Hematopoietic multipotent progenitor cell (in vitro differentiated cells): ENCODE data around the gene CYBA. TPM values are rescaled to one million over a fixed set of nuclear protein-coding genes. Genes with fewer than 3 reads are reported as not detected.
"Not testable (repeated sequence)": the region's sequence is repeated elsewhere in the genome, so short reads cannot be mapped to it uniquely, and the experiment has no call there.

Experiments
- DNase-seq, 3 donors: peaks; one replicate each; pipeline ENCODE4 v3.0.0-alpha.2; 2011 to 2015; ENCODE audit warnings: low read depth in 2 of 3, low spot score in 2 of 3
- total RNA-seq: library from RNA; depleted of rRNA; stranded (reverse); fragments of >200 nt; gene quantifications from one replicate; pipeline ENCODE4 v1.2.3, GENCODE V29; 2012

Gene CYBA
- total RNA-seq, 1 donor: 325 TPM

GRCh38 chr16:88616320-88616719 lies 34.5 kb downstream of the CYBA start:
- no peak for DNase-seq

GRCh38 chr16:88614818-88615580 lies 35.9 kb downstream of the CYBA start:
- no peak for DNase-seq

GRCh38 chr16:88613911-88614817 lies 36.7 kb downstream of the CYBA start:
- DNase-seq: no peak

GRCh38 chr16:88613293-88613692 lies 37.6 kb downstream of the CYBA start:
- DNase-seq: no peak

GRCh38 chr16:88610909-88611812 lies 39.7 kb downstream of the CYBA start:
- DNase-seq: no peak

- no peak for DNase-seq
Observed at GRCh38 chr16:88610080-88610479, 40.8 kb downstream of the CYBA start.

- DNase-seq: not testable (repeated sequence)
Observed at GRCh38 chr16:88609426-88609825, 41.4 kb downstream of the CYBA start.

- no peak for DNase-seq
Observed at GRCh38 chr16:88608076-88608475, 42.8 kb downstream of the CYBA start.

- DNase-seq: no peak
Observed at GRCh38 chr16:88606148-88606757, 44.6 kb downstream of the CYBA start.

GRCh38 chr16:88605186-88606147 lies 45.4 kb downstream of the CYBA start:
- no peak for DNase-seq

GRCh38 chr16:88602091-88602490 lies 48.8 kb downstream of the CYBA start:
- no peak for DNase-seq

- no peak for DNase-seq
Observed at GRCh38 chr16:88601313-88602036, 49.4 kb downstream of the CYBA start.

- DNase-seq: no peak
Observed at GRCh38 chr16:88600539-88600896, 50.3 kb downstream of the CYBA start.

GRCh38 chr16:88599825-88600538 lies 50.9 kb downstream of the CYBA start:
- DNase-seq: no peak

- peak in 2 of 3 donors; percentile 29 to 55 for DNase-seq
Observed at GRCh38 chr16:88599092-88599733, 51.6 kb downstream of the CYBA start.

GRCh38 chr16:88597856-88598491 lies 52.9 kb downstream of the CYBA start:
- DNase-seq: no peak

- DNase-seq: no peak
Observed at GRCh38 chr16:88596483-88596882, 54.4 kb downstream of the CYBA start.
